GM12878 (cell line): ENCODE results near the gene CLEC2A. TPM values are rescaled to one million over a fixed set of nuclear protein-coding genes. Genes with fewer than 3 reads are reported as not detected.

Experiments used
- ATAC-seq: fragments of 200-7000 bp; cut with Tn5 transposase; 3 replicates; pipeline ENCODE4 v1.9.1; 2020; ENCODE audit warnings: mild to moderate bottlenecking, moderate library complexity
- BruUV-seq: library from RNA; stranded (reverse); fragments of 400-500 nt; replicated peaks from 2 replicates; lab custom pipeline; 2021; lab: Mats Ljungman, UMichigan
- CTCF ChIA-PET: fragments of 300-600 bp; sonication (Branson Sonifier 250); formaldehyde crosslinking; extraction: SDS; loops from one replicate; lab custom pipeline; 2021; ENCODE audit warnings: inconsistent platforms; lab: Yijun Ruan, JAX
- POLR2A ChIA-PET: fragments of 350-600 bp; formaldehyde crosslinking; extraction: SDS; loops from one replicate; lab custom pipeline; 2021; ENCODE audit warnings: inconsistent platforms; lab: Charles Lee
- RAD21 ChIA-PET: fragments of 300-600 bp; sonication (Branson Sonifier 250); formaldehyde crosslinking; loops from one replicate; lab custom pipeline; 2023; ENCODE audit warnings: antibody characterized with exemption; ENCODE audit not compliant: unreplicated experiment; lab: Charles Lee
- SMC1A ChIA-PET: fragments of 300-600 bp; sonication (Branson Sonifier 250); formaldehyde crosslinking; loops from one replicate; lab custom pipeline; 2023; ENCODE audit not compliant: unreplicated experiment, uncharacterized antibody; lab: Charles Lee
- DNase-seq: peaks from one replicate; pipeline ENCODE4 v3.0.0-alpha.2; 2011; ENCODE audit warnings: low read depth, low spot score
- FAIRE-seq: peaks from 3 replicates; lab custom pipeline; 2011; peaks lifted over from hg19 to GRCh38; lab: Jason Lieb, UNC
- H2AFZ ChIP-seq: 2 replicates; pipeline ENCODE4 v1.6.0; 2011; ENCODE audit warnings: low read depth, low read length, control low read depth; ENCODE audit not compliant: control insufficient read depth
- H3K27ac ChIP-seq: 2 replicates; pipeline ENCODE4 v1.5.1; 2011; ENCODE audit warnings: control low read depth; ENCODE audit not compliant: control insufficient read depth, insufficient read depth
- H3K27me3 ChIP-seq, 2 experiments: replicated peaks in 1 of 2; 2 replicates each; pipeline versions ENCODE4 v1.6.0 to v1.6.1; 2011; ENCODE audit warnings: low read length in 1 of 2; ENCODE audit not compliant: control insufficient read depth in 2 of 2, insufficient read depth in 2 of 2
- H3K36me3 ChIP-seq, 2 experiments: 2 replicates each; pipeline ENCODE4 v1.5.1; 2011; ENCODE audit warnings: low read length in 1 of 2; ENCODE audit not compliant: control insufficient read depth in 2 of 2, insufficient read depth in 2 of 2
- H3K4me1 ChIP-seq: 2 replicates; pipeline ENCODE4 v1.6.1; 2011; ENCODE audit warnings: mild to moderate bottlenecking, low read length, moderate library complexity, mixed read lengths; ENCODE audit not compliant: control insufficient read depth, insufficient read depth
- H3K4me2 ChIP-seq: 2 replicates; pipeline ENCODE4 v1.6.0; 2011; ENCODE audit warnings: control low read depth; ENCODE audit not compliant: control insufficient read depth, insufficient read depth
- H3K4me3 ChIP-seq: fragments of 200-600 bp; sonication (generic); 2 replicates; pipeline ENCODE4 v1.5.1; 2016
- H3K79me2 ChIP-seq: 2 replicates; pipeline ENCODE4 v1.6.0; 2011; ENCODE audit warnings: low read length; ENCODE audit not compliant: control insufficient read depth, insufficient read depth
- H3K9ac ChIP-seq: 2 replicates; pipeline ENCODE4 v1.8.0; 2011; ENCODE audit warnings: low read length, control low read depth, mixed read lengths; ENCODE audit not compliant: control insufficient read depth, insufficient read depth
- H3K9me3 ChIP-seq: replicated peaks from 3 replicates; pipeline ENCODE4 v1.5.1; 2011; ENCODE audit warnings: mild to moderate bottlenecking, low read length; ENCODE audit not compliant: control insufficient read depth, insufficient read depth
- H4K20me1 ChIP-seq: 2 replicates; pipeline ENCODE4 v1.6.0; 2011; ENCODE audit not compliant: control insufficient read depth, insufficient read depth
- CBX3 ChIP-seq: fragments of 200-600 bp; sonication (generic); IDR thresholded peaks from 2 replicates; pipeline ENCODE4 v1.6.1; 2016; ENCODE audit warnings: low read depth, borderline replicate concordance
- CBX5 ChIP-seq: sonication (generic); IDR thresholded peaks from 2 replicates; pipeline ENCODE4 v1.6.1; 2016; ENCODE audit warnings: low read depth, moderate library complexity, mild to moderate bottlenecking, inconsistent platforms
- FOS ChIP-seq: IDR thresholded peaks from 3 replicates; pipeline ENCODE4 v1.6.1; 2011; ENCODE audit warnings: borderline replicate concordance; ENCODE audit not compliant: insufficient read length; ENCODE audit errors: extremely low read depth
- FOXM1 ChIP-seq: IDR thresholded peaks from 2 replicates; pipeline ENCODE4 v1.6.1; 2012; ENCODE audit warnings: low read depth, mild to moderate bottlenecking, inconsistent platforms, low read length, moderate library complexity
- HCFC1 ChIP-seq: fragments of 150-350 bp; IDR thresholded peaks from 2 replicates; pipeline ENCODE4 v1.6.1; 2014; ENCODE audit warnings: low read length
- HDAC6 ChIP-seq: fragments of 200-600 bp; sonication (generic); IDR thresholded peaks from one replicate; pipeline ENCODE4 v1.8.0; 2017; ENCODE audit warnings: antibody characterized with exemption; ENCODE audit not compliant: unreplicated experiment
- MEF2A ChIP-seq: IDR thresholded peaks from 2 replicates; pipeline ENCODE4 v1.6.1; 2011; ENCODE audit warnings: low read depth, mild to moderate bottlenecking, low read length, moderate library complexity; ENCODE audit not compliant: insufficient read depth
- MXI1 ChIP-seq: fragments of 150-350 bp; IDR thresholded peaks from 2 replicates; pipeline ENCODE4 v1.6.1; 2011; ENCODE audit warnings: low read depth, mild to moderate bottlenecking, inconsistent platforms, low read length, improper control_type of control experiment
- MYB ChIP-seq: fragments of 150-350 bp; IDR thresholded peaks from 2 replicates; pipeline ENCODE4 v1.6.1; 2014; ENCODE audit warnings: mild to moderate bottlenecking, low read depth, low read length, borderline replicate concordance
- MYC ChIP-seq: IDR thresholded peaks from 2 replicates; pipeline ENCODE4 v1.6.1; 2011; ENCODE audit warnings: mild to moderate bottlenecking, low read length, moderate library complexity, inconsistent platforms; ENCODE audit not compliant: insufficient read depth, insufficient replicate concordance, insufficient read length, severe bottlenecking
- POU2F2 ChIP-seq: IDR thresholded peaks from 3 replicates; pipeline ENCODE4 v1.6.1; 2011; ENCODE audit warnings: low read depth, mild to moderate bottlenecking, low read length, borderline replicate concordance
- RB1 ChIP-seq: fragments of 450-650 bp; formaldehyde crosslinking; IDR thresholded peaks from 2 replicates; pipeline ENCODE4 v1.6.1; 2017; ENCODE audit warnings: mild to moderate bottlenecking, borderline replicate concordance
- RELA ChIP-seq: fragments of 450-650 bp; IDR thresholded peaks from 2 replicates; pipeline ENCODE4 v1.8.0; 2014; ENCODE audit warnings: borderline replicate concordance; ENCODE audit not compliant: partially characterized antibody
- SIX5 ChIP-seq: IDR thresholded peaks from 2 replicates; pipeline ENCODE4 v1.6.1; 2011; ENCODE audit warnings: mild to moderate bottlenecking, low read depth, low read length, moderate library complexity; ENCODE audit not compliant: severe bottlenecking
- SPI1 ChIP-seq: IDR thresholded peaks from 2 replicates; pipeline ENCODE4 v1.6.1; 2011; ENCODE audit warnings: low read depth, mild to moderate bottlenecking, low read length, moderate library complexity, borderline replicate concordance; ENCODE audit not compliant: insufficient read depth
- STAT3 ChIP-seq: IDR thresholded peaks from 2 replicates; pipeline ENCODE4 v1.6.1; 2011; ENCODE audit warnings: low read depth, low read length, improper control_type of control experiment
- TARDBP ChIP-seq: IDR thresholded peaks from 2 replicates; pipeline ENCODE4 v1.6.1; 2016; ENCODE audit warnings: borderline replicate concordance
- WRNIP1 ChIP-seq: IDR thresholded peaks from 2 replicates; pipeline ENCODE4 v1.6.1; 2011; ENCODE audit warnings: low read depth, low read length, improper control_type of control experiment, borderline replicate concordance
- WGBS: methylation state at CpG from one replicate; pipeline ENCODE4 v1.1.6; 2016; ENCODE audit warnings: low lambda C conversion rate; ENCODE audit not compliant: insufficient replicate concordance, insufficient coverage; ENCODE audit errors: missing lambda C conversion rate; 5-methylcytosine and 5-hydroxymethylcytosine counted together
- in situ Hi-C: fragments of 300-500 bp; cut with MboI; formaldehyde crosslinking; loops from 9 replicates; pipeline ENCODE4 v1.14.3; 2018; ENCODE audit warnings: mixed read lengths
- intact Hi-C: fragments of 100-400 bp; cut with micrococcal nuclease; formaldehyde crosslinking; loops from one replicate; pipeline ENCODE4 v1.14.2; 2022; ENCODE audit not compliant: unreplicated experiment
- polyA plus RNA-seq, 11 experiments: library from polyadenylated mRNA; depleted of rRNA in 4 of 11; unstranded in 6 of 11; stranded (reverse) in 5 of 11; fragments of >200 nt; fragmentation: Nextera tagmentation in 4 of 11; fragmentation: Illumina TruSeq in 1 of 11; extraction: Ambion mirVana in 4 of 11; extraction: Trizol in 1 of 11; gene quantifications; 1 replicate in 1 of 11; 2 replicates in 10 of 11; pipeline versions ENCODE4 v1.2.1 to v1.2.3, GENCODE V29; 2011 to 2016; ENCODE audit warnings: inconsistent platforms in 2 of 11, missing spikeins in 2 of 11, low read depth in 1 of 11
- total RNA-seq, 4 experiments: library from RNA; depleted of rRNA in 3 of 4; stranded (reverse); fragments of >200 nt in 3 of 4; fragmentation: Illumina TruSeq in 1 of 4; extraction: Trizol in 1 of 4; gene quantifications; 2 replicates each; pipeline versions ENCODE4 v1.2.1 to v1.2.3, GENCODE V29; 2013 to 2021

Gene CLEC2A
- total and polyA plus RNA-seq, 10 of the 15 experiments (the other 5 are each of a cell fraction or from before 2014, with no cell fraction given): not detected

- no peak for FAIRE-seq
- no peak for ATAC-seq
- in situ Hi-C loops (no loop called here), intact Hi-C loops (no loop called here)
- ChIA-PET RAD21 (no interaction called here), SMC1A (no interaction called here), POLR2A (no interaction called here), CTCF (interaction anchor here (0.7 to 1.4 kb wide), 3 partner anchors 9 to 135 kb away, joined by 3 read pairs; no protein-coding TSS in a partner anchor)
- 93% methylated on average over 2 of the region's 2 CpGs for WGBS
- H3K4me1 ChIP-seq: no peaks in the 10 kb centered on the region
- H3K27me3 ChIP-seq: no peaks in the 10 kb centered on the region
- H3K79me2 ChIP-seq: no peaks in the 10 kb centered on the region
- no peak overlapping the region for H3K9ac ChIP-seq
- TF ChIP-seq FOS: no peak
- no peak for TF ChIP-seq CBX5
- TF ChIP-seq CBX3: no peak
- TF ChIP-seq POU2F2: no peak
- TF ChIP-seq HDAC6: no peak
- TF ChIP-seq RELA: no peak
- TF ChIP-seq MXI1: no peak
- TF ChIP-seq MYB: no peak
- TF ChIP-seq SPI1: no peak
- no peak for TF ChIP-seq WRNIP1
- TF ChIP-seq STAT3: no peak
- TF ChIP-seq TARDBP: no peak
- no peak for TF ChIP-seq HCFC1
- no peak for TF ChIP-seq MYC
- TF ChIP-seq MEF2A: no peak
- TF ChIP-seq RB1: no peak
- no peak for TF ChIP-seq SIX5
- no peak for TF ChIP-seq FOXM1
- no peak for DNase-seq
- H3K9me3 ChIP-seq: no peaks in the 10 kb centered on the region
- no peaks in the 10 kb centered on the region for H3K36me3 ChIP-seq
- H3K4me2 ChIP-seq: no peak overlapping the region
- BruUV-seq: no TSS peak
- no peak overlapping the region for H3K27ac ChIP-seq
- H3K4me3 ChIP-seq: no peak overlapping the region
- no peaks in the 10 kb centered on the region for H4K20me1 ChIP-seq
- H2AFZ ChIP-seq: no peak overlapping the region
Measured at GRCh38 chr12:9933958-9934357, 1.8 kb upstream of the CLEC2A start.
